Measurements from ENCODE around the gene SLC4A5. TPM values are rescaled to one million over a fixed set of nuclear protein-coding genes. Genes with fewer than 3 reads are reported as not detected.

Gene SLC4A5
- total RNA-seq, 1 experiment from 2014 or later: 1.8 TPM

DNA sequence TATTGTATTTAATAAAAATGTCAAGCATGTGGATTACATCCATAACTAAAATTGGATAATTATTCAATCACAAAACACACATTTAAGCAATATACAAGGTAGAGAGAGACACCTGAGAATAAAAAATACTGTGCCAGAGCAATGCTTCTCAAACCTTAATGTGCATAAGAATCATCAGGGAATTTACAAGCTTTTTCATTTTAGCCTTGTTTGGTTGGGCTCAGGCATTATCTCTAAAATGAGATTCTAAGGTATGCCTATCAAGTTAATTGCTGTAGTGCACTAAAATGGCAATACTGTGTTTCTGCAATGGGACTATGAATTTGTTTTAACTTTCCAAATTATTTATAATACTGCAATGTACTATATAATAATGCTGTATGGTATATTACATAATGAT is 165.5 kb downstream of the SLC4A5 start (continued):
- TF ChIP-seq PRDM15 (CRISPR knock-in tag; IDR thresholded peaks at IDR 0.05) (no peak), TEAD4 (CRISPR knock-in tag; IDR thresholded peaks at IDR 0.05) (no peak), ESRRA (CRISPR knock-in tag; IDR thresholded peaks at IDR 0.05; ENCODE audit: borderline replicate concordance) (no peak), MYBL2 (CRISPR knock-in tag; IDR thresholded peaks at IDR 0.05) (no peak), HMGA2 (CRISPR knock-in tag; IDR thresholded peaks at IDR 0.05) (no peak)
- TF ChIP-seq, protein P1, sequence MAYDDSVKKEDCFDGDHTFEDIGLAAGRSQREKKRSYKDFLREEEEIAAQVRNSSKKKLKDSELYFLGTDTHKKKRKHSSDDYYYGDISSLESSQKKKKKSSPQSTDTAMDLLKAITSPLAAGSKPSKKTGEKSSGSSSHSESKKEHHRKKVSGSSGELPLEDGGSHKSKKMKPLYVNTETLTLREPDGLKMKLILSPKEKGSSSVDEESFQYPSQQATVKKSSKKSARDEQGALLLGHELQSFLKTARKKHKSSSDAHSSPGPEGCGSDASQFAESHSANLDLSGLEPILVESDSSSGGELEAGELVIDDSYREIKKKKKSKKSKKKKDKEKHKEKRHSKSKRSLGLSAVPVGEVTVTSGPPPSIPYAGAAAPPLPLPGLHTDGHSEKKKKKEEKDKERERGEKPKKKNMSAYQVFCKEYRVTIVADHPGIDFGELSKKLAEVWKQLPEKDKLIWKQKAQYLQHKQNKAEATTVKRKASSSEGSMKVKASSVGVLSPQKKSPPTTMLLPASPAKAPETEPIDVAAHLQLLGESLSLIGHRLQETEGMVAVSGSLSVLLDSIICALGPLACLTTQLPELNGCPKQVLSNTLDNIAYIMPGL (CRISPR knock-in tag; IDR thresholded peaks at IDR 0.05): no peak
- TF ChIP-seq, protein P2, sequence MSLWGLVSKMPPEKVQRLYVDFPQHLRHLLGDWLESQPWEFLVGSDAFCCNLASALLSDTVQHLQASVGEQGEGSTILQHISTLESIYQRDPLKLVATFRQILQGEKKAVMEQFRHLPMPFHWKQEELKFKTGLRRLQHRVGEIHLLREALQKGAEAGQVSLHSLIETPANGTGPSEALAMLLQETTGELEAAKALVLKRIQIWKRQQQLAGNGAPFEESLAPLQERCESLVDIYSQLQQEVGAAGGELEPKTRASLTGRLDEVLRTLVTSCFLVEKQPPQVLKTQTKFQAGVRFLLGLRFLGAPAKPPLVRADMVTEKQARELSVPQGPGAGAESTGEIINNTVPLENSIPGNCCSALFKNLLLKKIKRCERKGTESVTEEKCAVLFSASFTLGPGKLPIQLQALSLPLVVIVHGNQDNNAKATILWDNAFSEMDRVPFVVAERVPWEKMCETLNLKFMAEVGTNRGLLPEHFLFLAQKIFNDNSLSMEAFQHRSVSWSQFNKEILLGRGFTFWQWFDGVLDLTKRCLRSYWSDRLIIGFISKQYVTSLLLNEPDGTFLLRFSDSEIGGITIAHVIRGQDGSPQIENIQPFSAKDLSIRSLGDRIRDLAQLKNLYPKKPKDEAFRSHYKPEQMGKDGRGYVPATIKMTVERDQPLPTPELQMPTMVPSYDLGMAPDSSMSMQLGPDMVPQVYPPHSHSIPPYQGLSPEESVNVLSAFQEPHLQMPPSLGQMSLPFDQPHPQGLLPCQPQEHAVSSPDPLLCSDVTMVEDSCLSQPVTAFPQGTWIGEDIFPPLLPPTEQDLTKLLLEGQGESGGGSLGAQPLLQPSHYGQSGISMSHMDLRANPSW (CRISPR knock-in tag; conservative IDR thresholded peaks at IDR 0.05; ENCODE audit: low read depth): no peak

- ATAC-seq: no peak
- TF ChIP-seq E2F5 (CRISPR knock-in tag; IDR thresholded peaks at IDR 0.05) (no peak), TEAD1 (CRISPR knock-in tag; IDR thresholded peaks at IDR 0.05) (no peak), MAX (CRISPR knock-in tag; IDR thresholded peaks at IDR 0.05) (no peak), MYBL2 (CRISPR knock-in tag; IDR thresholded peaks at IDR 0.05) (no peak), ZBTB43 (CRISPR knock-in tag; IDR thresholded peaks at IDR 0.05) (no peak), CREM (CRISPR knock-in tag; IDR thresholded peaks at IDR 0.05) (no peak), ZNF396 (CRISPR knock-in tag; IDR thresholded peaks at IDR 0.05; ENCODE audit: borderline replicate concordance) (no peak), CBFB (CRISPR knock-in tag; IDR thresholded peaks at IDR 0.05; ENCODE audit: low read depth) (no peak), OVOL2 (CRISPR knock-in tag; IDR thresholded peaks at IDR 0.05; ENCODE audit: borderline replicate concordance) (no peak), USF1 (CRISPR knock-in tag; IDR thresholded peaks at IDR 0.05) (no peak), ZMAT4 (CRISPR knock-in tag; IDR thresholded peaks at IDR 0.05) (no peak)
- TF ChIP-seq, protein P3, sequence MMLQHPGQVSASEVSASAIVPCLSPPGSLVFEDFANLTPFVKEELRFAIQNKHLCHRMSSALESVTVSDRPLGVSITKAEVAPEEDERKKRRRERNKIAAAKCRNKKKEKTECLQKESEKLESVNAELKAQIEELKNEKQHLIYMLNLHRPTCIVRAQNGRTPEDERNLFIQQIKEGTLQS (CRISPR knock-in tag; conservative IDR thresholded peaks at IDR 0.05): no peak
- TF ChIP-seq, protein P4, sequence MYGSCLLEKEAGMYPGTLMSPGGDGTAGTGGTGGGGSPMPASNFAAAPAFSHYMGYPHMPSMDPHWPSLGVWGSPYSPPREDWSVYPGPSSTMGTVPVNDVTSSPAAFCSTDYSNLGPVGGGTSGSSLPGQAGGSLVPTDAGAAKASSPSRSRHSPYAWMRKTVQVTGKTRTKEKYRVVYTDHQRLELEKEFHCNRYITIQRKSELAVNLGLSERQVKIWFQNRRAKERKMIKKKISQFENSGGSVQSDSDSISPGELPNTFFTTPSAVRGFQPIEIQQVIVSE (CRISPR knock-in tag; IDR thresholded peaks at IDR 0.05; ENCODE audit: borderline replicate concordance): no peak
- TF ChIP-seq, protein P5, sequence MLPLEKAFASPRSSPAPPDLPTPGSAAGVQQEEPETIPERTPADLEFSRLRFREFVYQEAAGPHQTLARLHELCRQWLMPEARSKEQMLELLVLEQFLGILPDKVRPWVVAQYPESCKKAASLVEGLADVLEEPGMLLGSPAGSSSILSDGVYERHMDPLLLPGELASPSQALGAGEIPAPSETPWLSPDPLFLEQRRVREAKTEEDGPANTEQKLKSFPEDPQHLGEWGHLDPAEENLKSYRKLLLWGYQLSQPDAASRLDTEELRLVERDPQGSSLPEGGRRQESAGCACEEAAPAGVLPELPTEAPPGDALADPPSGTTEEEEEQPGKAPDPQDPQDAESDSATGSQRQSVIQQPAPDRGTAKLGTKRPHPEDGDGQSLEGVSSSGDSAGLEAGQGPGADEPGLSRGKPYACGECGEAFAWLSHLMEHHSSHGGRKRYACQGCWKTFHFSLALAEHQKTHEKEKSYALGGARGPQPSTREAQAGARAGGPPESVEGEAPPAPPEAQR (CRISPR knock-in tag; IDR thresholded peaks at IDR 0.05): no peak
Observed at GRCh38 chr2:74174909-74175308, 168.3 kb downstream of the SLC4A5 start.

More at GRCh38 chr2:74174909-74175308, 168.3 kb downstream of the SLC4A5 start:
- Mint-ChIP-seq H3K27me3 (ENCODE audit: low read depth) (no peaks in the 10 kb centered on the region), H3K27ac (no peak overlapping the region), H3K36me3 (peaks cover 44% of the 10 kb centered on the region), H3K4me3 (no peak overlapping the region), H3K4me1 (peaks cover 9% of the 10 kb centered on the region), H3K9me3 (peaks cover 15% of the 10 kb centered on the region)
- ChIA-PET POLR2A (no interaction called here), CTCF (interaction anchor here (1.5 kb wide), 1 partner anchor 36 kb away, joined by 4 read pairs; no protein-coding TSS in a partner anchor)
- DNase-seq (ENCODE audit: low spot score): no peak
